ENCODE measurements around the gene IKBKE.

The IKBKE gene

DNA sequence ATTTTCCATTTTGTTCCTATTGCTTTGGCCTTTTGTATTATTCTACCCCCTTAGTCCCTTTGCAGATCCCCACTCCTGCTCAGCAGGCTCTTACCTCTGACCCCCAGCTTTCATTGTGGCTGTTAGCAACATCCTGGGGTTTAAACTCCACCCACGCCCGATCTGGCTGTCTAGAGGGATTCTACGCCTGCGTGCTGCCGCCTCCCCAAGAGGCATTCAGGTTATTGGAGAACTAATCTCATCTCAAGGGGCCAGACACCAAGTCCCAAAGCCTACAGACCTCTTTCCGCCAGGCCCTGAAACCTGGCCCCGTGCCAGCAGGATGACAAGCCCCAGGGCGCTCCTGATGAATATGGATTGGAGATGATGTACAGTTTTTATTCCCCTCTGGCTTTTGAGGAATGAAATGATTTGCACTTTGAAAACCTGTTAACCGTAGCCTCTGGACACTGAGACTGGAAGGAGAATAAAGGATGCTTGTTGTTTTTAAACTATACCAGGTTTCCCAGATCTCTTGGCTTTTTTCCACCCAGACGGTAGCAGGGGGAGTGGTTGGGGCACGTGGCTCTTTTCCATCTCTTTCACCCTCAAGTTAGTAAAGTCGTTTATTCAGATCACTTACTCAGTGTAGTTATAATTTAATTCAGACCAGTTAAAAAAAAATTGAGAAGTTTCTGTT is 14.5 kb upstream of the IKBKE start:
- no peak for DNase-seq

- DNase-seq: no peak
These were observed 13.5 kb upstream of the IKBKE start for GRCh38 chr1:206456577-206457370.

GRCh38 chr1:206457408-206458120 is 12.7 kb upstream of the IKBKE start:
- no peak for DNase-seq

GRCh38 chr1:206459703-206460102 is 10.6 kb upstream of the IKBKE start:
- DNase-seq: no peak

- DNase-seq: no peak
These were observed 9.3 kb upstream of the IKBKE start for GRCh38 chr1:206460836-206461426.

GRCh38 chr1:206461602-206462455 is 8.4 kb upstream of the IKBKE start:
- peak; percentile 61 for DNase-seq

GRCh38 chr1:206463137-206463536 is 7.1 kb upstream of the IKBKE start:
- no peak for DNase-seq

DNA sequence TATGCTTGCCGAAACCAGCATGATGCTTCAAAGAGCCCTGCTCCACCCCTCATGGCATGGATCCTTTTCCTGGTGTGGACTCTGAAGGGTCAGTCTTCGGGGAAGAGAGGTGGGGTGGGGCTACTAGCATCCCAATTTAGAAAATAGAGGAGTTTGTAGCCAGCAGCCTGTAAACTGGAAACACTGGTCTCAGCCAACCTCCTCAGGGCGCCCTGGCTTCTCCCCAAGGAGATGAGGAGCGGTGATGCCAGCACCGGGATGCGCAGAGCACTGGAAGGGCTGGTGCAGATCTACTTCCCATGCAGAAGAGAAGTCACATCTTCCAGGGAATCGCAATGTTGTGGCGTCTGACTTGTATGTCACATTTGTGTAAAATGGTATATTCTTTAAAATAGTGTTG is 6.4 kb upstream of the IKBKE start:
- DNase-seq: no peak

GRCh38 chr1:206464456-206464964 is 5.8 kb upstream of the IKBKE start:
- DNase-seq: no peak

- DNase-seq: no peak
These were observed 4.3 kb upstream of the IKBKE start for GRCh38 chr1:206465951-206466350.

GRCh38 chr1:206466840-206467649 is 3.2 kb upstream of the IKBKE start:
- DNase-seq: no peak

GRCh38 chr1:206467915-206468314 is 2.4 kb upstream of the IKBKE start:
- no peak for DNase-seq

DNA sequence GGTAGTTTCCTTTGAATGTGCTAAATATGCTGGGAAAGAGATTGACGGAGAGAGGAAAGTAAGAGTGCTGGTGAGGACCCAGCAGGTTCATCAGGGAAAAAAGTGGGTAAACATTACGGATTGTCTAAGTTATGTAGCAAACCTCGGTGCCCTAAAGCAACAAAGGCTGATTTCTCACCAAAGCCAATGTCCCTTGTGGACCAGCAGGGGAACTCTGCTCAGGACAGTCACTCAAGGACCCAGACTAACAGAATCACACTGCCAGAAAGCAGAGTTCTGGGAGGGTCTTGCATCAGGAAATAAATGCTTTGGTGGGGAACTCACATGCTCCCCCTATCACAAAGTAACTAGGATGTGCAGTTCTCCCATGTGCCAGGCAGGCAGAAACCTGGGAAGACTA is 1.7 kb upstream of the IKBKE start:
- DNase-seq: no peak

DNA sequence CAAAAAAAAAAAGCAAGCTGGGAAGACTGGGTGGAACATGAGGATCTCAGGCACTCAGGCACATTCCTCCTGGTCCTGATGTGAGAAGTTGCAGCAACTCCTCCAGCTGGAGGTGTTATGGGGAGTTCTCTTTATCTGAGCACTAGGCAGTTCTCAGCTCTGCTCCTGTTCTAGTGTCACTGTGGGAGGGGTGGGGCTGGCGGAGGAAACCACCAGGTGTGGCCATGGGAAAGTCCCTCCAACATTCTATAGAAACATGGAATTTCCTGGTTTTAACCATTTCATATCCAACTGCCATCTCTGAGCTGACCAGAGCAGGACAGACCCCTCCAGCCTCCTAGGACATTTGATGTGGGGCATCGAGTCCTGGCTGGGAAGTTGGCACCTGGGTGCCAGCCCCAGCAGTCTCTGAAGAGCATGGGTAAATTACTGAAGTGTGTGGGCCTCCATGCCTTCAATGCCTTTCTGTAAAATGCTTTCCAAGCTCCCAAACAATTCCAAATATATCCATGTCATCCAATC is 804 bp upstream of the IKBKE start:
- no peak for DNase-seq

DNA sequence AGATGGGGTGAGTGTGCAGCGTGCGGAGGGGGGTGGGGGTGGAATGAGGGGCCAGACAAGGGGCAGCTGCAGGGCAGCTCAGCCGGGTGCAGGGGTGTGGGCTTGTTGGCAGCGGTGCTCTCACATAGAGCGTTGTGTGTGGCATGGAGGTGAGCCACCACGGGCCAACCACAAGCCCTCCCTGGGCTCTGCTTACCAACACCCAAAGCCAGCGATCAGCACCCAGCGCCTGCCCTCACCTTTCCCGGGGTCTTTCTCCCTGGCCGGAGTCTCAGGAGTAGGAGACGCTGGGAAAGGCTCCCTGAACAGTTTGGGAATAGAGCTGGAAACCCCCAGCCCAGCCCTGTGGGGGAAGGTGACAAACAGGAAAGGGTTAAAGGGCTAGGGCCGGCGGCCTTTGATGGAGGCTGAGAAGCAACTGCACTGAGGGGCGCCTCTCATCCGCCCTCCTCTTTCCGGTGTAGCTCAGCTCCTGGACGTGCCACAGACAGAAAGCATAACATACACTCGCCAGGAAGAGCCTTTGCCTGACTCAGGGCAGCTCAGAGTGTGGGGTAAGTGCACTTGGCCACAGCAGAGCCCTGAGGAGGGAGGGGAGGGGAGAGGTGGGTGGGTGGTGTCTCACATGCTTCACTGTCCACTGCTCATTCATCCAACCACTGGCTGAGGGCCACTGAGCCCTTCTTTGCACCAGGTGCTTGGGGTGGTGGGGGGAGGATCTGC is 577 bp downstream of the IKBKE start:
- no peak for DNase-seq

DNA sequence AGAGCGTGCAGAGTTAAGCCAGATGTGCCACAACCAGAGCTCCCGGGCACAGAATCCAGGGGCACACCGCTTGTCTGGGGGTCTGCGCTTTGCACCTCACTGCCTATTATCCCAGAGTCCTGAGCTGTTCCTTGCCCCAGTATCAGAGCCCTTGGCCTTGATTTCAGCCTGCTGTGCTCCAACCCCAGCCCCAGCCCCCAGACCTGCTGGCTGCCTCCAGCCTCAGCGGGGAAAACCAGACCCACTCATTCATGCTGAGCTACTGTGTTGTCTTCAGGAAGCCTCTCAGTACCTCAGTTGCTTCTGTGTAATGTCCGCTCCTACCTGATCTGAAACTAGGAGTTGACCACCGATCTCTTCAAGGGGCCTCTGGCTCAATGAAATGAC is 1.1 kb downstream of the IKBKE start:
- DNase-seq: no peak

DNA sequence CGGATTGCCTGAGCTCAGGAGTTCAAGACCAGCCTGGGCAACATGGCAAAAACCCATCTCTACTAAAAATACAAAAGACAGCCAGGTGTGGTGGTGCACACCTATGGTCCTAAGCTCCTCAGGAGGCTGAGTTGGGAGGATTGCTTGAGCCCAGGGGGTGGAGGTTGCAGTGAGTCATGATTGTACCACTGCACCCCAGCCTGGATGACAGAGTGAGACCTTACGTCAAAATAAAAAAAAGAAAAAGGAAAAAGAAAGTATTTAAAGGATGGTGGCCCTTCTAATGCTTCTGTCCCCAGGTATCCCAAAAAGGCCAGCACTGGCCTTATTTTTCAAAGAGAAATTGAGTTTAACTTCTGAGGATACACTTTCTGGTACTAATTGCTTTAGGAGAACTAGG is 1.7 kb downstream of the IKBKE start:
- no peak for DNase-seq

GRCh38 chr1:206472454-206472853 is 2.2 kb downstream of the IKBKE start:
- no peak for DNase-seq

- no peak for DNase-seq
These were observed 2.6 kb downstream of the IKBKE start for GRCh38 chr1:206472886-206473285.

- DNase-seq: no peak
These were observed 5.8 kb downstream of the IKBKE start for GRCh38 chr1:206476058-206476457.

Measured in T-helper 9 cell (primary cell).